GM10248 (cell line): ENCODE measurements around the gene STYX.

ENCODE experiments used
- CTCF ChIA-PET: fragments of 300-600 bp; sonication (Branson Sonifier 250); formaldehyde crosslinking; extraction: SDS; loops from one replicate; lab custom pipeline; 2021; ENCODE audit warnings: antibody characterized with exemption; lab: Yijun Ruan, JAX
- POLR2A ChIA-PET: fragments of 350-650 bp; sonication (Branson Sonifier 250); formaldehyde crosslinking; extraction: SDS; loops from one replicate; lab custom pipeline; 2020; ENCODE audit warnings: antibody characterized with exemption; lab: Yijun Ruan, JAX
- DNase-seq: peaks from one replicate; pipeline ENCODE4 v3.0.0; 2012; ENCODE audit errors: extremely low spot score
- CTCF ChIP-seq: IDR thresholded peaks from 2 replicates; pipeline ENCODE4 v1.5.1; 2012; ENCODE audit warnings: mild to moderate bottlenecking, low read depth; ENCODE audit errors: extremely low read depth, missing control alignments, control extremely low read depth

Gene STYX

DNA sequence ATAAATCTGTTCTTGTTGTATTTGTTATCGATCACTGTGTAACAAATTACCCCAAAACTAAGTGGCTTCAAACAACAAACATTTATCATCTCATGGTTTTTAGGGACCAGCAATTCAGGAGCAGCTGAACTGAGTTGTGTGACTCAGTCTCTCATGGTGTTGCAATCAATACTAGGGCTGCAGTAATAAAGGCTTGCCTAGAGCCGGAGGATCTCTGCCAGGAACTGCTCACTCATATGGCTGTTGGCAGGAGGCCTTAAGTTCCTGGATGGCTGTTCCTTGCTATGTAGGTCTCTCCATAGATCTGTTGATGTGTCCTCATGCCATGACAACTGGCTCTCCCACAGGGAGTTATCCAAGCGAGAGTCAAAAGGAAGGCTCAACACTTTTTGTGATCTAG lies 26.7 kb upstream of the STYX start:
- CTCF ChIA-PET = no interaction called here
- no peak for TF ChIP-seq CTCF
- no peak for DNase-seq
- POLR2A ChIA-PET = no interaction called here

DNA sequence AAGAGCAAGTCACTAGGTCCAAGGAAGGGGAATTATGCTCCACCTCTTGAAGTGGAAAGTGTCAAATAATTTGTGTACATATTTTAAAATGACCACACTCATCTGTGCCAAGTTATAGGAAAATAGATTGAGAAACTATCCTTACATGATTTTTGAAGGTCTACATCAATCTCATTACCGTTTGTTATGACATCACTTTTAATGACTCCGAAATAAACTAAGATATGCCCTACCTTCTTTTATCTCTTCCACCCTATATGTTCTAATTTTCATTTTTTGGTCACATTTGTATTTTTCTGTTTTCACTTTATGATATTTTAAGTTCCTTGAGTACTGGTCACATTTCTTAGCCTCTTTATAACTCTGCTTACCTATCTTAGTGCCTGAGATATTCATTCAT lies 26.3 kb upstream of the STYX start:
- TF ChIP-seq CTCF = no peak
- POLR2A ChIA-PET = no interaction called here
- CTCF ChIA-PET = interaction anchor here (1.4 to 1.6 kb wide), 2 partner anchors 8 to 149 kb away, joined by 3 to 4 read pairs; partner anchors contain the start of gene ERO1A
- DNase-seq = no peak

DNA sequence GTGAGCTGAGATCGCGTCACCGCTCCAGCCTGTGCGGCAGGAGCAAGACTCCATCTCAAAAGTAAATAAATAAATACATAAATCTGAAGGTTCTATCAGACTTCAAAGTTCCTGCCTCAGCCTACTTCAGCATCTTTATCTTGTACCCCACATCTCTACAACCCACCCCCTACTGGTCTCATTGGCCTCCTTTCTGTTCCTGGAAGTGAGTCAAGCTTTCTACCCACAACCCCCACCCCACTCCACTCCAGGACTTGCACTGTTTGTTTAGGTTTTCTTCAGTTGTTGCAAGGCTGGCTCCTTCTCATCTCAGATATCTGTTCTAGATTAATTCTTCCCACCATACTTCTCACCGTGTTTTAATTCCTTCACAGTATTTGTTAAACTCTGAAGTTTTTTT lies 23.7 kb upstream of the STYX start:
- DNase-seq = peak; percentile 18
- ChIA-PET POLR2A (no interaction called here), CTCF (no interaction called here)
- TF ChIP-seq CTCF = no peak

DNA sequence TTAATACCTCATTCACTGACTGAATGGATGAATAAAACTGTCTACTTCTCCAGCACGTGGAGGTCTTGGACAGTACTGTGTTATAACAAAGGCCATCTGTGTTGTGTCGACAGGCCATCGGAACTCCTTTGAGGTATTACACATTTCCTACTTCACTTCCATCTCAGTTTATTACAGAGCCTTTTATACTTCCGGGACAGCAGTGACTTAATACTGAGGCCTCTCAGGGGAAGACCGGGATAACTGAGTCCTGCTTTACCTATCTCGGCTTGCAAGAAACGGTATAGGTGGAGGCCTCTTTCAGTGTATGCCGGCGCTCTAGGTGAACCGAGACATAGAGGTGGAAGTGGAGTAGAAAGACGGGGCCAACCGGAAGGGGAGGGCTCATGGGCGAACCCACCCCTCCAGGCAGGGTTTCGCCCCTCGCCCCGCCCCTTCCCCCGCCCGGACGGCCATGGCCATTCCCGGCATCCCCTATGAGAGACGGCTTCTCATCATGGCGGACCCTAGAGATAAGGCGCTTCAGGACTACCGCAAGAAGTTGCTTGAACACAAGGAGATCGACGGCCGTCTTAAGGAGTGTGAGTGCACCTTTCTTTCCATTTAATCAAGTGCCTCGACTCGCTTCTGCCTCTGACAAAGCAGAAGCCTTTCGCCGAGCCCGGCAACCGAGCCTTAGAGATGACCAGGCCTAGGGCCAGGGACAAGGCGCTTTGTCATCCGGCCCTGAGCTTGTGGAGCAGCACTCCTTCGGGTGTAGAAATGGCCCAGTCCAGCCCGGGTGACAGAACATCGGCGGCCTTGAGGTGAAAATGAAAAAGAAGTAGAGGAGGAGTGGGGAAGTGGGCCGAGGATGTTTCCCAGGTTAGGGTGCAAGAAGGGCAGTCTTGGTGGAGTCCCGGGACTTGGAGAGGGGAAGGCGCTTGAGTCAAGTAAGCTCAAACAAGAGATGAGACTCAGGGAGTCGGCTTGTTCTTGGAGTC lies 23.0 kb upstream of the STYX start, which contains the start of gene PSMC6:
PSMC6 (plus strand) TSS at position 477 of the 983 bp plus-strand sequence; CDS start at position 497, 20 bp downstream.
- CTCF ChIA-PET = interaction anchor here (0.8 to 1.2 kb wide), 3 partner anchors 10 to 16 kb away, joined by 3 to 4 read pairs (median 4); no protein-coding TSS in a partner anchor
- TF ChIP-seq CTCF = no peak
- POLR2A ChIA-PET = no interaction called here
- peak; percentile 96 for DNase-seq

GRCh38 chr14:52711666-52712065 lies 18.3 kb upstream of the STYX start:
- no peak for TF ChIP-seq CTCF
- ChIA-PET CTCF (interaction anchor here (0.8 to 4.1 kb wide), 4 partner anchors 8 to 14 kb away, joined by 3 to 20 read pairs (median 4); no protein-coding TSS in a partner anchor), POLR2A (interaction anchor here (1.1 kb wide), 1 partner anchor 159 kb away, joined by 3 read pairs; the partner anchor contains the start of genes GPR137C and TXNDC16)
- DNase-seq = no peak

DNA sequence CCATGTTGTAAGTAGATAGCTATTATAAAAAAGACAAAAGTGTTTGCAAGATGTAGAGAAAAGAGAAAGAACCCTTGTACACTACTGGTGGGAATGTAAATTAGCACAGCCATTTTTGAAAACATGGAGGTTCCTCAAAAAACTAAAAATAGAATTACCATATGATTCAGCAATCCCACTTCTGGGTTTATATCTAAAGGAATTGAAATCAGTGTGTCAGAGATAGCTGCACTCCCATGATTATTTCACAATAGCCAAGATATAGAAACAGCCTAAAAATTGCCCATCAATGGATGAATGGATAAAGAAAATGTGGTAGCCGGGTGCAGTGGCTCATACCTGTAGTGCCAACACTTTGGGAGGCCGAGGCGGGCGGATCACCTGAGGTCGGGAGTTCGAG lies 13.8 kb upstream of the STYX start:
- POLR2A ChIA-PET = no interaction called here
- no peak for TF ChIP-seq CTCF
- no peak for DNase-seq
- CTCF ChIA-PET = interaction anchor here (1.5 to 1.7 kb wide), 4 partner anchors 9 to 14 kb away, joined by 3 to 5 read pairs (median 4); partner anchors contain the start of genes PSMC6 and STYX
